Thoracic aorta (tissue), 2 donors: ENCODE measurements around the gene STK16. TPM values are rescaled to one million over a fixed set of nuclear protein-coding genes. Genes with fewer than 3 reads are reported as not detected.
"Not testable (repeated sequence)": the region's sequence is repeated elsewhere in the genome, so short reads cannot be mapped to it uniquely, and the experiment has no call there.

ENCODE experiments used
- ATAC-seq: fragments of 150-250 bp; one replicate; pipeline ENCODE4 v1.8.0; 2017; ENCODE audit warnings: low read depth; ENCODE audit not compliant: insufficient number of reproducible peaks, low FRiP score
- DNase-seq: peaks from one replicate; pipeline ENCODE4 v3.0.0-alpha.2; 2020; ENCODE audit warnings: low spot score
- H3K27ac ChIP-seq, 2 donors: fragments of 200-600 bp; sonication (generic); 1 replicate in 1 of 2; 2 replicates in 1 of 2; pipeline ENCODE4 v1.5.1; 2016; ENCODE audit warnings: mild to moderate bottlenecking in 2 of 2, moderate library complexity in 2 of 2
- H3K27me3 ChIP-seq: fragments of 200-600 bp; sonication (generic); replicated peaks from 2 replicates; pipeline ENCODE4 v1.6.0; 2016; ENCODE audit warnings: mild to moderate bottlenecking; ENCODE audit not compliant: insufficient read depth
- H3K36me3 ChIP-seq: fragments of 200-600 bp; sonication (generic); one replicate; pipeline ENCODE4 v1.5.1; 2016
- H3K4me1 ChIP-seq, 2 donors: fragments of 200-600 bp; sonication (generic); 1 replicate in 1 of 2; 2 replicates in 1 of 2; pipeline versions ENCODE4 v1.5.1 to v1.6.0; 2016; ENCODE audit warnings: low read depth in 2 of 2, mild to moderate bottlenecking in 1 of 2; ENCODE audit not compliant: control insufficient read depth in 1 of 2
- H3K4me3 ChIP-seq: fragments of 200-600 bp; sonication (generic); 2 replicates; pipeline ENCODE4 v1.5.1; 2016; ENCODE audit warnings: mild to moderate bottlenecking
- H3K9me3 ChIP-seq: fragments of 200-600 bp; sonication (generic); 2 replicates; pipeline ENCODE4 v1.5.1; 2016
- total RNA-seq, 2 donors: library from RNA; depleted of rRNA; stranded (reverse); fragments of >200 nt; gene quantifications; one replicate each; pipeline versions ENCODE4 v1.1.0 to v1.2.3, GENCODE V29; 2016
- TF ChIP-seq, protein P1 (sequence below): fragments of 200-600 bp; sonication (generic); IDR thresholded peaks from one replicate; pipeline ENCODE4 v1.5.1; 2019; ENCODE audit warnings: antibody characterized with exemption

The STK16 gene
- total RNA-seq, 2 donors from 2014 or later = 10.7 to 11.7 TPM

DNA sequence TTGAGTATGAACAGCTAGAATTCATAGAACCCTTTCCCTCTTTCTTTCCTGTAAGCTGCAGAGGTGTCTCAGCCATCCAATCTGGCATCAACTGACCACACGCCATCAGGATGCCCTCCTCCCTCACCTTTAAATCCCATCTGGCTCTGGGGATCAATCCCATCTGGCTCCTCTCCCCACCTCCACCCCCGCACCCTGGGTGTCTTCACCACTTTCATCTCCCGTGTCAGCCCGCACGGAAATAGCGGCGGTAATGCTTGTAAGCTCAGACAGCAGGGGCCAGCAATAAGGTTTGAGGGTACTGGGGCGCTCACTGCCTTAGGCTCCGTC lies 7.3 kb downstream of the STK16 start:
- H3K36me3 ChIP-seq = peaks cover 7% of the 10 kb centered on the region
- peaks cover 37 to 65% of the 10 kb centered on the region in 2 donors for H3K4me1 ChIP-seq
- no peaks in the 10 kb centered on the region for H3K9me3 ChIP-seq
- peak overlapping the region; percentile 76 for H3K4me3 ChIP-seq
- peak overlapping the region; percentile 88 to 95 for H3K27ac ChIP-seq
- ATAC-seq (no peak), DNase-seq (no peak)
- TF ChIP-seq, protein P1, sequence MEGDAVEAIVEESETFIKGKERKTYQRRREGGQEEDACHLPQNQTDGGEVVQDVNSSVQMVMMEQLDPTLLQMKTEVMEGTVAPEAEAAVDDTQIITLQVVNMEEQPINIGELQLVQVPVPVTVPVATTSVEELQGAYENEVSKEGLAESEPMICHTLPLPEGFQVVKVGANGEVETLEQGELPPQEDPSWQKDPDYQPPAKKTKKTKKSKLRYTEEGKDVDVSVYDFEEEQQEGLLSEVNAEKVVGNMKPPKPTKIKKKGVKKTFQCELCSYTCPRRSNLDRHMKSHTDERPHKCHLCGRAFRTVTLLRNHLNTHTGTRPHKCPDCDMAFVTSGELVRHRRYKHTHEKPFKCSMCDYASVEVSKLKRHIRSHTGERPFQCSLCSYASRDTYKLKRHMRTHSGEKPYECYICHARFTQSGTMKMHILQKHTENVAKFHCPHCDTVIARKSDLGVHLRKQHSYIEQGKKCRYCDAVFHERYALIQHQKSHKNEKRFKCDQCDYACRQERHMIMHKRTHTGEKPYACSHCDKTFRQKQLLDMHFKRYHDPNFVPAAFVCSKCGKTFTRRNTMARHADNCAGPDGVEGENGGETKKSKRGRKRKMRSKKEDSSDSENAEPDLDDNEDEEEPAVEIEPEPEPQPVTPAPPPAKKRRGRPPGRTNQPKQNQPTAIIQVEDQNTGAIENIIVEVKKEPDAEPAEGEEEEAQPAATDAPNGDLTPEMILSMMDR = no peak
- no peaks in the 10 kb centered on the region for H3K27me3 ChIP-seq

DNA sequence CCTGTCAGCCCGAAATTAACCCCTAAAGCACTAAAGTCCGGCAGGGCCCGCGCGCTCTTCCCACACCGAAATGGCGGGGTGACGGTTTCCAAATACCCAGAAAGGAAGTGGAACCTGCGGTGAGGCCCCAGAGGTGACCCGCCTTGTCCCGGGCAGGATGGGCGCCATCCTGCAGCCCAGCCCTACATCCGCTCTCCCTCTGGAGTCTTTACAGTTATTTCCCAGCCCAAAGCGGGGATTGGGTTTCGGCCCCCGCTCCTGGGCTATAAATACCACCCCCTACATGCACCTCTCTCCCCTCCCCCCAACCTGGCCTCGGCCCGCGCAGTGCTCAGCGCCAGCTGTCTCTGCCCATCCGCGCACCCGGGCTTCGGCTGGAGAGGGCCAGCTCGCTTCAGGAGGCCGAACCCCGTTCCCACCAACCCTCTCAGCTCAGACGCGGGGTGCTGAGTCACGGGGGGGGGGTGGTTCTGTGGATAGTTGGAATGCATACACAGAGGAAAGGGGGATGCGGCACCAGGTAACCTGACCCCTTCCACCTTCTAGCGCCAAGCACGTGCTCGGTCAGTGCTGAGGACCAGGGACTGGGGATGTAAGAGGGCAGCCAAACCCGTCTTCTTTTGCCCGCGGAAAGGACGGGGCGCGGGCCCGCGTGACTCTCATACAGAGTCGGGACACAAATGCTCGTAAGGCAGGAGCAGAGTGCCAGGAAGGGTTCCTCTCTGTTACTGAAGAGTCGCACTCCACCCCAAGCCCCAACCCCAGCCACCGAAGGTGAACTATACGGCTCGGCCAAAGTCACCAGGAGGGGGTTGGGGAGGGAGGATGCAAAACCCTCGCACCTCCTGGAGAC lies 7.8 kb downstream of the STK16 start, which contains the start of gene TUBA4B:
TSS of gene TUBA4B (plus strand) at position 344 of the 853 bp plus-strand sequence. CDS start at position 509, 165 bp downstream.
- Histone ChIP-seq H3K4me1 (peaks cover 37 to 59% of the 10 kb centered on the region in 2 donors), H3K27me3 (no peaks in the 10 kb centered on the region)

DNA sequence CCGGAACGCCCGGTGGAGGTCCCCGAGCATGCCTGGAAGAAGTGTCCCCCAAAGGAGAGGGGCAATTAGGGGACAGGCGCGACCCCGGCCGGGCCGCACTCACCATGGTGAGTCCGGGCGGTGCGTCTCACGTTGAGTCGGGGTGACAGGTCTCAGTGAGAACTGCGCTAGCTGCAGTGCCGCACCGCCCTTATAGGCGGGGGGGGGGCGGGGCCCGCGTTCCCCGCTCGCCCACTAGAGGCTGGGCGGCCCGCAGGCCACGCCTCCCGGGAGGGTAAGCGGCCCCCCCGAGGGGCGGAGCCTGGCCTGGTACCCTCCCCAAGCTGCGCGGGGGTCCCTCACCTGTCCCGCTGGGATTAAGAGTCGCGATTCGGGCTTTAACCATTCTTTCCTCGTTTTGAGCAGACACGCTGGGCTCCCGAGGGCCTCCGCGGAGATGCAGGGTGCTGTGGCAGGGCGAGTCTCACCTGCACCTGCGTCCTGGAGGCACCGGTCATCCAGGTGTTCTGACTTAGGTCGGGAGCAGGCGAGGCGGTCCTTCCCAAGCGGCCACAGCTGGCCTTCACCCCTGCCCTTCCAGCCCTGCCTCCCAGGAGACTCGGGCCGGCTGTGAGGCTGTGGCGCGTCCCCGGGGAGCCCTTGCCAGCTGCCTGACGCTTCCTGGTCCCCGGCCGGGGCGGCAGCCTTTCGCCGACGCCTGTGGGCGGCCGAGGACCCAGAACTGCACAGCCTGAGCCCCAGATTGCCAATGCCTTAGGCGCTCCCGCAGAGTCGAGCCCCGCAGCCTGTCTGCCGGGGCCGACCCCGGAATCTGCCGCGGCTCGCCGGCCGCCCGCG lies 8.7 kb downstream of the STK16 start, which contains the start of gene TUBA4A:
TSS of gene TUBA4A (minus strand) at position 166 of the 837 bp plus-strand sequence. CDS start at position 106, 60 bp downstream.
- peak within 1 kb of the TSS; percentile 88 to 95 for H3K27ac ChIP-seq
- peak; percentile 65 for ATAC-seq
- peaks cover 29 to 50% of the 10 kb centered on the region in 2 donors for H3K4me1 ChIP-seq
- H3K27me3 ChIP-seq = no peaks in the 10 kb centered on the region
- H3K9me3 ChIP-seq = no peaks in the 10 kb centered on the region
- peak within 1 kb of the TSS; percentile 76 for H3K4me3 ChIP-seq
- peaks cover 7% of the 10 kb centered on the region for H3K36me3 ChIP-seq
- DNase-seq = no peak
- TF ChIP-seq, protein P1 = no peak

More for the DNA sequence above, 7.8 kb downstream of the STK16 start, which contains the start of gene TUBA4B:
- no peak for ATAC-seq
- TF ChIP-seq, protein P1 = no peak
- Histone ChIP-seq H3K4me3 (peak within 1 kb of the TSS; percentile 76), H3K36me3 (peaks cover 7% of the 10 kb centered on the region), H3K27ac (peak within 1 kb of the TSS; percentile 88 to 95), H3K9me3 (no peaks in the 10 kb centered on the region)
- no peak for DNase-seq

DNA sequence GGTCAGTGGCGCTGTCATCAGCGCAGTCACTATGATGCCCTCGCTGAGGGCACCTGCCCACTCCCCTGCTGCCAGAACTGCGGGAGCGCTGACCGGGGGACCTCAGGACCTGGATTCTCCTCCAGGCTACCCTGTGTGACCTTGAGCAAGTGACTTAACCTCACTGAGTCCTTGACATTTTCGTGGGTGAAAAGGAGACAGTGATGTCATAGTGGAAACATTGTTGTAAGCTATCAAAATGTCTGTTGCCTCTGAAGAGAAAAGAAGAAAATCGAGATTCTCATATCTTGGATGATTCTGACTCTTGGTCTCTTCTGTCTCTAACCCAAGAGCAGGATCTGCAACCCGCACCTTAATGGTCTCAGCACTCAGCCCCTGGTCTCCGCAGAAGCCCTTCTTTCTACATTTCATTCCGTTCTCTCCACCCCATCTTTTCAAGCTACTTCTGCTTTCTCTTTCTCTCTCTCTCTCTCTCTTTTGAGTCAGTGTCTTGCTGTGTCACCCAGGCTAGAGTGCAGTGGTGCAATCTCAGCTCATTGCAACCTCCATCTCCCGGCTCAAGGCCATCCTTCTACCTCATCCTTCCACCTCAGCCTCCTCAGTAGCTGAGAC lies 9.4 kb downstream of the STK16 start:
- ATAC-seq (no peak), DNase-seq (no peak)
- Histone ChIP-seq H3K36me3 (peaks cover 7% of the 10 kb centered on the region), H3K27me3 (no peaks in the 10 kb centered on the region), H3K4me1 (peaks cover 24 to 43% of the 10 kb centered on the region in 2 donors), H3K9me3 (no peaks in the 10 kb centered on the region), H3K4me3 (peak overlapping the region; percentile 76), H3K27ac (peak overlapping the region; percentile 88 to 95)
- TF ChIP-seq, protein P1 = no peak

DNA sequence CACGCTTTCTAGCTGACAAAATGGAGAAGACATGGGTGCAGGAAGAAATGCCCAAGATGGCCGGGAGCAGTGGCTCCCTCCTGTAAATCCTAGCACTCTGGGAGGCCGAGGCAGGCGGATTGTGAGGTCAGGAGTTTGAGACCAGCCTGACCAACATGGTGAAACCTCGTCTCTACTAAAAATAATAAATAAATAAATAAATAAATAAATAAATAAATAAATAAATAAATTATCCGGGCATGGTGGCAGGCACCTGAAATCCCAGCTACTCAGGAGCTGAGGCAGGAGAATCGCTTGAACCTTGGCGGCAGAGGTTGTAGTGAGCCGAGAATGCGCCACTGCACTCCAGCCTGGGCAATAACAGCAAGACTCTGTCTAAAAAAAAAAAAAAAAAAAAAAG lies 13.7 kb downstream of the STK16 start:
- not testable (repeated sequence) for H3K27me3 ChIP-seq, H3K4me1 ChIP-seq, DNase-seq, H3K9me3 ChIP-seq, H3K27ac ChIP-seq, H3K36me3 ChIP-seq, ATAC-seq, H3K4me3 ChIP-seq
